Neural cell (in vitro differentiated cells): ENCODE data around the gene TRPM8.
"Not testable (repeated sequence)": the region's sequence is repeated elsewhere in the genome, so short reads cannot be mapped to it uniquely, and the experiment has no call there.

Experiments used
- CTCF ChIP-seq: fragments of 450-650 bp; IDR thresholded peaks from 2 replicates; pipeline ENCODE4 v1.5.1; 2014; ENCODE audit warnings: antibody characterized with exemption, mild to moderate bottlenecking, moderate library complexity; ENCODE audit not compliant: poor library complexity, severe bottlenecking
- SMC3 ChIP-seq: fragments of 450-650 bp; conservative IDR thresholded peaks from 2 replicates; pipeline ENCODE4 v1.6.1; 2014; ENCODE audit warnings: antibody characterized with exemption, mild to moderate bottlenecking, moderate library complexity; ENCODE audit not compliant: poor library complexity

GRCh38 chr2:233972460-233972859 is 55.3 kb downstream of the TRPM8 start:
- TF ChIP-seq CTCF, SMC3: not testable (repeated sequence)
